Measurements from ENCODE around the gene RRAS.
A peak's percentile ranks its signal among the peaks of the same experiment; 100 is the strongest.

The RRAS gene

GRCh38 chr19:49676136-49676783 is 36.3 kb upstream of the RRAS start:
- TF ChIP-seq, protein P1, sequence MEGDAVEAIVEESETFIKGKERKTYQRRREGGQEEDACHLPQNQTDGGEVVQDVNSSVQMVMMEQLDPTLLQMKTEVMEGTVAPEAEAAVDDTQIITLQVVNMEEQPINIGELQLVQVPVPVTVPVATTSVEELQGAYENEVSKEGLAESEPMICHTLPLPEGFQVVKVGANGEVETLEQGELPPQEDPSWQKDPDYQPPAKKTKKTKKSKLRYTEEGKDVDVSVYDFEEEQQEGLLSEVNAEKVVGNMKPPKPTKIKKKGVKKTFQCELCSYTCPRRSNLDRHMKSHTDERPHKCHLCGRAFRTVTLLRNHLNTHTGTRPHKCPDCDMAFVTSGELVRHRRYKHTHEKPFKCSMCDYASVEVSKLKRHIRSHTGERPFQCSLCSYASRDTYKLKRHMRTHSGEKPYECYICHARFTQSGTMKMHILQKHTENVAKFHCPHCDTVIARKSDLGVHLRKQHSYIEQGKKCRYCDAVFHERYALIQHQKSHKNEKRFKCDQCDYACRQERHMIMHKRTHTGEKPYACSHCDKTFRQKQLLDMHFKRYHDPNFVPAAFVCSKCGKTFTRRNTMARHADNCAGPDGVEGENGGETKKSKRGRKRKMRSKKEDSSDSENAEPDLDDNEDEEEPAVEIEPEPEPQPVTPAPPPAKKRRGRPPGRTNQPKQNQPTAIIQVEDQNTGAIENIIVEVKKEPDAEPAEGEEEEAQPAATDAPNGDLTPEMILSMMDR (IDR thresholded peaks at IDR 0.05; ENCODE audit: low read depth, low read length): no peak
- peak; percentile 88 for DNase-seq (ENCODE audit: extremely low read depth, low read depth)

DNA sequence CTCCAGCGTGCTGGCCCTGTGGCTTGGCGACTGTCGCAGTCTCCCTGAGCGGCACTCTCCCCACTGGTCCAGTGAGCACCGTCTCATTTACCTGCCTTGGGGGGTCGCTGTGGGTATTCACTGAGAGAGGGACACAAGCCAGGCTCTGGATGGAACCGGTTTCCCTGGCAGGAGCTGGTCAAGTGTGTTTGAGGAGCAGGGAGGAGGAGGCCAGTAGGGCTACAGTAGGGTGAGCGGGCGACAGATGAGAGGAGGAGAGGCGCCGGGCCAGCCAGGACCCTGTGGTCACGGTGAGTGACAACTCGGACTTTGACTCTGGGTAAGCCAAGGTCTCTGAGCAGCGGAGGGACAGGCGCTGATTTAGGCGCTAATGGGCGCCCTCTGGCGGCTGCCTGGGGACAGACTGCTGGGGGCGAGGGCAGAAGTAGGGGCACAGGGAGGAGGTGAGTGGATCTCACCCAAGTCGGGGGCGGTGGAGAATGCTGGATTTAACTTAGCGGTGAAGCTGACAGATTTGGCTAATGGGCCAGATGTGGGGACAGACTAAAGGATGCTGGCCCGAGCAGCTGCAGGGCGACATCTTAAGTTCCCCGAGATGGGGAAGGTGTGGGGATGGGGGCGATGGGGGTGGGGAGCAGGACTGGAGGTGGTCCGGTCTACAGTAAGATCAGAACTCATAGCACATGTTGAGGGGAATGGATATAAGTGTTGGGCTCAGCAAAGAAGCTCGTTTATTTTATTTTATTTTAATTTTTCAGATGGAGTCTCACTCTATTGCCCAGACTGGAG is 32.4 kb upstream of the RRAS start:
- TF ChIP-seq, protein P1 (IDR thresholded peaks at IDR 0.05; ENCODE audit: low read depth, low read length): peak; percentile 97
- no peak for DNase-seq (ENCODE audit: extremely low read depth, low read depth)

DNA sequence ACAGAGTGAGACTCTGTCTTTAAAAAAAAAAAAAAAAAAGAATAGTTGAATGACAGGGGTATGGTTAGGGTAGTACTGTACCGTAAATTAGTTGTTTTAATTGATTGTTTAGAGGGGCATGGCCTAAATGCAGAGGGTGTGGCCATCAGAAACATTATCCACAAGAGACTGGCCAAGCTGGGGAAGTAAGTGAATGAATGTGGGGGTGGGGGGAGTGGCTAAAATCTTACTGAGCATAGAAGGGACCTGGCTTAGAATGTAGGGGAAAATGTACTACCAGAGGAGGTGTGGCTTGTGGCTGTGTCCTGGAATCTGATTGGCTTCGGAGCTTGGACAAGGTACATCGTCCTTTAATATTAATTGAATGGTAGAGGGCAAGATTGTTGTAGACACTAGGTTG is 29.6 kb upstream of the RRAS start:
- DNase-seq (ENCODE audit: extremely low read depth, low read depth): no peak
- TF ChIP-seq, protein P1 (IDR thresholded peaks at IDR 0.05; ENCODE audit: low read depth, low read length): no peak

- TF ChIP-seq, protein P1 (IDR thresholded peaks at IDR 0.05; ENCODE audit: low read depth, low read length): no peak
- DNase-seq (ENCODE audit: extremely low read depth, low read depth): no peak
These were observed 27.5 kb upstream of the RRAS start for GRCh38 chr19:49667473-49667872.

DNA sequence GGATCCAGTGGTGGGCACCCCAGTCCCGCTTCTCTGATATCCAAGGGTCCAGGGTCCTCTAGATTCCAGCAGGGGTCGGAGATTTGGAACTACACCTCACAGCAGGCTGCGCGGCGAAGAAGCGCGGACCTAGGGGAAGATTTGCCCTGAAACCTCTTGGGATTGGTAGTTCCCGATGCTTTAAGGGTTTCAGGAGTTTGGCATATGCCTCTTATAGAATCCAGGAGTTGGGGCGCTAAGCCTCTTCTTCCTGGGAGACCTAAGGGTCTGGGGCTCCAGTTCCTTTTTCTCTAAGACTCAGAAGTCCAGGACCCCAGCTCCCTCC is 26.1 kb upstream of the RRAS start:
- TF ChIP-seq, protein P1 (IDR thresholded peaks at IDR 0.05; ENCODE audit: low read depth, low read length): no peak
- DNase-seq (ENCODE audit: extremely low read depth, low read depth): no peak

DNA sequence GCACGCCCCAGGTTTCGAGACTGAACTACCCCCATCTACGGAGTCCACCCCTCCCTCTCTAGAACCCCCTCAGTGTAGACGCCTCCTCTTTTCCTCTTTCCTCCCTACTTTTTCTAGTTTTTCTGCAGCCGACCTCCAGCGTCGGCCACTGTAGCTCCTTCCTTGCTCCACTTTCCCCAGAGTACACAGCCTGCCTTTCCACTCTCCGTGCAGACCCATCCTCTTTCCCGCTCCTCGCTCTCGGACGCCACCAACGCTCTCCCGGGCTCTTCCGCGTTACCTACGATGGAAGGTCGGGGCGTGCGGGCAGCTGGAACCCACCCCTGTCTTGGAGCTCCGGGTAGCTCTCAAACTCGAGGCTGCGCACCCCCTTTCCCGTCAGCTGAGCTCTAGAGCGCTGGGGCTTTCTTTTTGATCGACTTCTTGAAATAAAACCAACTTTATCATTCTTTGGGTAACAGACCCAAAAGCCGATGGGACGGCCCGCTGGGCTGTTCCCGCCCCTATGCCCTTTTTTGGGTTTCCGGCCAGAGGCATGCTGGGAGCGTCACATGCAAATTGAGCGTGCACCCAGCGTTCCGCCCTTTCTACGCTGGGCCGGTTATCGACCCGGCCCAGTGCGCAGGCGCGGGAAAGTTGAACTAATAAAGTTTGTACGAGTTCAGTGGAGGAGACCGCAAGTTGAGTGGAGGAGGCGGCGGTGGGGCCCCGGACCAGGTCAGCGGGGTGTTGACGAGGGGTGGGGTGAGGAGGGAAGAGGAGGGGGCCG is 25.6 kb upstream of the RRAS start, which contains the start of the genes BCL2L12 and IRF3:
TSS of gene BCL2L12 (plus strand) at position 583 of the 769 bp plus-strand sequence. CDS start 760 bp downstream, outside the sequence.
TSS of gene IRF3 (minus strand) at position 507 of the 769 bp plus-strand sequence. CDS start 1,019 bp downstream, outside the sequence.
- TF ChIP-seq, protein P1 (IDR thresholded peaks at IDR 0.05; ENCODE audit: low read depth, low read length): no peak
- DNase-seq (ENCODE audit: extremely low read depth, low read depth): peak; percentile 89

GRCh38 chr19:49665036-49665350 is 25.1 kb upstream of the RRAS start:
- TF ChIP-seq, protein P1 (IDR thresholded peaks at IDR 0.05; ENCODE audit: low read depth, low read length): no peak
- DNase-seq (ENCODE audit: extremely low read depth, low read depth): no peak
